Panc1 (cell line): ENCODE data around the gene NMB. TPM values are rescaled to one million over a fixed set of nuclear protein-coding genes. Genes with fewer than 3 reads are reported as not detected.

Source experiments
- ATAC-seq: fragments of 200-7000 bp; cut with Tn5 transposase; 2 replicates; pipeline ENCODE4 v1.9.1; 2020; ENCODE audit warnings: mild to moderate bottlenecking, moderate library complexity
- BruUV-seq: library from RNA; stranded (reverse); fragments of 400-500 nt; replicated peaks from 2 replicates; lab custom pipeline; 2021; lab: Mats Ljungman, UMichigan
- CTCF ChIA-PET: fragments of 300-600 bp; sonication (Branson Sonifier 250); formaldehyde crosslinking; loops from one replicate; lab custom pipeline; 2022; ENCODE audit warnings: antibody characterized with exemption; lab: Charles Lee
- POLR2A ChIA-PET: fragments of 300-600 bp; sonication (Branson Sonifier 250); formaldehyde crosslinking; loops from one replicate; lab custom pipeline; 2022; ENCODE audit warnings: antibody characterized with exemption; lab: Charles Lee
- DNase-seq: peaks from one replicate; pipeline ENCODE4 v3.0.0-alpha.2; 2010; ENCODE audit warnings: low read depth, low spot score
- H3K27ac ChIP-seq: 2 replicates; pipeline ENCODE4 v1.5.1; 2011; ENCODE audit warnings: mild to moderate bottlenecking, low read length, inconsistent platforms
- H3K27me3 ChIP-seq: fragments of 200-500 bp; sonication (Bioruptor generic); 2 replicates; pipeline ENCODE4 v1.6.0; 2014; ENCODE audit warnings: low read length, inconsistent platforms; ENCODE audit not compliant: control insufficient read depth, insufficient read depth
- H3K36me3 ChIP-seq: fragments of 200-500 bp; sonication (Bioruptor generic); 2 replicates; pipeline ENCODE4 v1.5.1; 2014; ENCODE audit warnings: inconsistent platforms, mild to moderate bottlenecking, low read length, moderate library complexity; ENCODE audit not compliant: control insufficient read depth, insufficient read depth
- H3K4me1 ChIP-seq: 2 replicates; pipeline ENCODE4 v1.5.1; 2011; ENCODE audit warnings: inconsistent platforms, mild to moderate bottlenecking, low read length, moderate library complexity; ENCODE audit not compliant: control insufficient read depth, insufficient read depth
- H3K4me3 ChIP-seq, 2 experiments: 2 replicates each; pipeline ENCODE4 v1.5.1; 2011 to 2012; ENCODE audit warnings: low read depth in 2 of 2, low read length in 2 of 2, mild to moderate bottlenecking in 2 of 2, inconsistent platforms in 1 of 2, moderate library complexity in 1 of 2
- H3K9me3 ChIP-seq: fragments of 200-500 bp; sonication (Bioruptor generic); 2 replicates; pipeline ENCODE4 v1.5.1; 2014; ENCODE audit warnings: low read depth, mild to moderate bottlenecking, inconsistent platforms, low read length, moderate library complexity; ENCODE audit not compliant: control insufficient read depth, insufficient read depth
- POLR2AphosphoS5 ChIP-seq: IDR thresholded peaks from 2 replicates; pipeline ENCODE4 v1.6.1; 2012; ENCODE audit warnings: mild to moderate bottlenecking, low read depth, low read length, moderate library complexity
- SIN3A ChIP-seq: IDR thresholded peaks from 2 replicates; pipeline ENCODE4 v1.6.1; 2012; ENCODE audit warnings: low read depth, mild to moderate bottlenecking, low read length, moderate library complexity, borderline replicate concordance; ENCODE audit not compliant: insufficient read depth
- TCF7L2 ChIP-seq: IDR thresholded peaks from 2 replicates; pipeline ENCODE4 v1.6.1; 2011; ENCODE audit warnings: mild to moderate bottlenecking, low read depth, low read length, inconsistent platforms
- in situ Hi-C: cut with HindIII; loops from 2 replicates; pipeline ENCODE4 v1.10.0; 2016; ENCODE audit warnings: low sequenced_read_pairs, low pct_unique_long_range_greater_than_20kb
- intact Hi-C: fragments of 100-400 bp; cut with micrococcal nuclease; formaldehyde crosslinking; loops from one replicate; pipeline ENCODE4 v1.10.0; 2022; ENCODE audit not compliant: unreplicated experiment
- total RNA-seq: library from RNA; stranded (reverse); gene quantifications from one replicate; pipeline ENCODE4 v1.2.1, GENCODE V29; 2021; ENCODE audit not compliant: unreplicated experiment
- TF ChIP-seq, protein P1 (sequence below), 2 experiments: IDR thresholded peaks; 2 replicates each; pipeline ENCODE4 v1.6.1; 2011 to 2012; ENCODE audit warnings: low read depth in 2 of 2, control low read depth in 1 of 2, low read length in 1 of 2, mild to moderate bottlenecking in 1 of 2, moderate library complexity in 1 of 2; ENCODE audit not compliant: insufficient read depth in 1 of 2
- TF ChIP-seq, protein P2 (sequence below): fragments of 450-650 bp; IDR thresholded peaks from 2 replicates; pipeline ENCODE4 v1.5.1; 2017; ENCODE audit warnings: mild to moderate bottlenecking

Gene NMB
- total RNA-seq, 1 experiment from 2014 or later: 9.5 TPM

DNA sequence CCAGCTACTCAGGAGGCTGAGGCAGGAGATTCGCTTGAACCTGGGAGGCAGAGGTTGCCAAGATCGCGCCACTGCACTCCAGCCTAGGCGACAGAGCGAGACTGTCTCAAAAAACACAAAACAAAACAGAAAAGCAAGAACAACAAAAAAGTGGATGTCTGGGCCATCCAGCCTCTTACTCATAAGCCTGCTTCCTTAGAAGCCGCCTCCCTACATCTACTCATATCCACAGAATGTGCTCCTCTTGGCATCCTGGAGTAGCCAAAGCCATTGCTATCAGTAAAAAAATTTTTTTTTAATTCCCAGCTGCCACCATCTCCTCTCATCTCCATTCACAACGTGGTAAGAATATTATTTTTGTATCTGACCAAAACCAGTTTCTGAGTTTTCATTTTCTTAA lies 46.4 kb downstream of the NMB start:
- intact Hi-C loops (no loop called here), in situ Hi-C loops (no loop called here)
- POLR2A ChIA-PET: no interaction called here
- H3K36me3 ChIP-seq: no peaks in the 10 kb centered on the region
- H3K4me1 ChIP-seq: no peaks in the 10 kb centered on the region
- CTCF ChIA-PET: no interaction called here
- ATAC-seq: no peak
- no peak for TF ChIP-seq SIN3A
- TF ChIP-seq, protein P1, sequence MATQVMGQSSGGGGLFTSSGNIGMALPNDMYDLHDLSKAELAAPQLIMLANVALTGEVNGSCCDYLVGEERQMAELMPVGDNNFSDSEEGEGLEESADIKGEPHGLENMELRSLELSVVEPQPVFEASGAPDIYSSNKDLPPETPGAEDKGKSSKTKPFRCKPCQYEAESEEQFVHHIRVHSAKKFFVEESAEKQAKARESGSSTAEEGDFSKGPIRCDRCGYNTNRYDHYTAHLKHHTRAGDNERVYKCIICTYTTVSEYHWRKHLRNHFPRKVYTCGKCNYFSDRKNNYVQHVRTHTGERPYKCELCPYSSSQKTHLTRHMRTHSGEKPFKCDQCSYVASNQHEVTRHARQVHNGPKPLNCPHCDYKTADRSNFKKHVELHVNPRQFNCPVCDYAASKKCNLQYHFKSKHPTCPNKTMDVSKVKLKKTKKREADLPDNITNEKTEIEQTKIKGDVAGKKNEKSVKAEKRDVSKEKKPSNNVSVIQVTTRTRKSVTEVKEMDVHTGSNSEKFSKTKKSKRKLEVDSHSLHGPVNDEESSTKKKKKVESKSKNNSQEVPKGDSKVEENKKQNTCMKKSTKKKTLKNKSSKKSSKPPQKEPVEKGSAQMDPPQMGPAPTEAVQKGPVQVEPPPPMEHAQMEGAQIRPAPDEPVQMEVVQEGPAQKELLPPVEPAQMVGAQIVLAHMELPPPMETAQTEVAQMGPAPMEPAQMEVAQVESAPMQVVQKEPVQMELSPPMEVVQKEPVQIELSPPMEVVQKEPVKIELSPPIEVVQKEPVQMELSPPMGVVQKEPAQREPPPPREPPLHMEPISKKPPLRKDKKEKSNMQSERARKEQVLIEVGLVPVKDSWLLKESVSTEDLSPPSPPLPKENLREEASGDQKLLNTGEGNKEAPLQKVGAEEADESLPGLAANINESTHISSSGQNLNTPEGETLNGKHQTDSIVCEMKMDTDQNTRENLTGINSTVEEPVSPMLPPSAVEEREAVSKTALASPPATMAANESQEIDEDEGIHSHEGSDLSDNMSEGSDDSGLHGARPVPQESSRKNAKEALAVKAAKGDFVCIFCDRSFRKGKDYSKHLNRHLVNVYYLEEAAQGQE (IDR thresholded peaks at IDR 0.05; ENCODE audit: insufficient read depth in 1 of 2, low read depth in 2 of 2, low read length in 1 of 2): no peak
- TF ChIP-seq, protein P2, sequence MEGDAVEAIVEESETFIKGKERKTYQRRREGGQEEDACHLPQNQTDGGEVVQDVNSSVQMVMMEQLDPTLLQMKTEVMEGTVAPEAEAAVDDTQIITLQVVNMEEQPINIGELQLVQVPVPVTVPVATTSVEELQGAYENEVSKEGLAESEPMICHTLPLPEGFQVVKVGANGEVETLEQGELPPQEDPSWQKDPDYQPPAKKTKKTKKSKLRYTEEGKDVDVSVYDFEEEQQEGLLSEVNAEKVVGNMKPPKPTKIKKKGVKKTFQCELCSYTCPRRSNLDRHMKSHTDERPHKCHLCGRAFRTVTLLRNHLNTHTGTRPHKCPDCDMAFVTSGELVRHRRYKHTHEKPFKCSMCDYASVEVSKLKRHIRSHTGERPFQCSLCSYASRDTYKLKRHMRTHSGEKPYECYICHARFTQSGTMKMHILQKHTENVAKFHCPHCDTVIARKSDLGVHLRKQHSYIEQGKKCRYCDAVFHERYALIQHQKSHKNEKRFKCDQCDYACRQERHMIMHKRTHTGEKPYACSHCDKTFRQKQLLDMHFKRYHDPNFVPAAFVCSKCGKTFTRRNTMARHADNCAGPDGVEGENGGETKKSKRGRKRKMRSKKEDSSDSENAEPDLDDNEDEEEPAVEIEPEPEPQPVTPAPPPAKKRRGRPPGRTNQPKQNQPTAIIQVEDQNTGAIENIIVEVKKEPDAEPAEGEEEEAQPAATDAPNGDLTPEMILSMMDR: no peak
- no peak for TF ChIP-seq TCF7L2
- TF ChIP-seq POLR2AphosphoS5: no peak
- no peaks in the 10 kb centered on the region for H3K27me3 ChIP-seq
- no peaks in the 10 kb centered on the region for H3K9me3 ChIP-seq
- no peak overlapping the region for H3K27ac ChIP-seq
- BruUV-seq: no TSS peak
- H3K4me3 ChIP-seq: no peak overlapping the region
- no peak for DNase-seq

DNA sequence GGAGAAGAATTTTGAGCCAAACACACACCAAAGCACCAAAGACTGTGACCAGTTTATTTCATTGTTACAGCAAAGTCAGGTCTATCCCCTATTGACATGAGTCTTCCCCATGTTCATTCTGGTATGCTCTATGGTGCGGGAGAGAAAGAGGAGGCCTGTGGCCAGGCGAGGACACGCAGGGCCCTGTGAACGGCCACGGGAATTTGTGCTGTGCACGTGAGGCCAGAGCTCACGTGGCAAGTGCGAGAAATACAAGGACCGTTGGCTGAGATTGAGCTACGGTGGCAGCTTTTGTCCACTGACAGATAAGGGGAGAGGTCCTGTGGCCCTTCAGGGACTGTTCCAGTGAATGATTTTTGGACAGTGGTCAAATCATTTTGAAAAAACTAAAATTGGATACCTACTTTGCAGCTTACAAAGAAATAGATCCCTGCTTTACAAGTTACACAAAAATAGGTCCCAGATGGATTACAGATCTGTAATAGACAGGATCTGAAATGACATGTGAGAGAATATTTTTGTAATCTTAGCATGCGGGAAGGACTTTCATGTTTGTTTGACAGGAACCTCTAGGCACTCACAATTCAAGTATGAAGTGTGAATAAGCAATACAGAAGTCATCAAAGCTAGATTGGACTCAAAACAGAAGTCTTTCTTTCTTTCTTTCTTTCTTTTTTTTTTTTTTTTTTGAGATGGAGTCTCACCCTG lies 48.0 kb downstream of the NMB start:
- DNase-seq (no peak), ATAC-seq (no peak)
- in situ Hi-C loops (no loop called here), intact Hi-C loops (no loop called here)
- POLR2A ChIA-PET: no interaction called here
- H3K36me3 ChIP-seq: no peaks in the 10 kb centered on the region
- BruUV-seq: no TSS peak
- H3K9me3 ChIP-seq: no peaks in the 10 kb centered on the region
- H3K27ac ChIP-seq: no peak overlapping the region
- no peaks in the 10 kb centered on the region for H3K4me1 ChIP-seq
- TF ChIP-seq, protein P1 (IDR thresholded peaks at IDR 0.05; ENCODE audit: insufficient read depth in 1 of 2, low read depth in 2 of 2, low read length in 1 of 2): no peak
- TF ChIP-seq SIN3A: no peak
- TF ChIP-seq, protein P2: no peak
- no peak for TF ChIP-seq POLR2AphosphoS5
- no peak for TF ChIP-seq TCF7L2
- no peaks in the 10 kb centered on the region for H3K27me3 ChIP-seq
- no peak overlapping the region for H3K4me3 ChIP-seq
- CTCF ChIA-PET: no interaction called here
